NT2/D1 (cell line): ENCODE results near the gene PCDHGB1.
"Not testable (repeated sequence)": the region's sequence is repeated elsewhere in the genome, so short reads cannot be mapped to it uniquely, and the experiment has no call there.

Source experiments
- SUZ12 ChIP-seq: IDR thresholded peaks from 2 replicates; pipeline ENCODE4 v1.6.1; 2011; ENCODE audit not compliant: insufficient read length, insufficient read depth; ENCODE audit errors: extremely low read depth
- YY1 ChIP-seq: IDR thresholded peaks from 2 replicates; pipeline ENCODE4 v1.6.1; 2011; ENCODE audit not compliant: insufficient read length, insufficient read depth
- ZNF274 ChIP-seq: IDR thresholded peaks from 2 replicates; pipeline ENCODE4 v1.6.1; 2011; ENCODE audit warnings: mild to moderate bottlenecking, low read depth, low read length

DNA sequence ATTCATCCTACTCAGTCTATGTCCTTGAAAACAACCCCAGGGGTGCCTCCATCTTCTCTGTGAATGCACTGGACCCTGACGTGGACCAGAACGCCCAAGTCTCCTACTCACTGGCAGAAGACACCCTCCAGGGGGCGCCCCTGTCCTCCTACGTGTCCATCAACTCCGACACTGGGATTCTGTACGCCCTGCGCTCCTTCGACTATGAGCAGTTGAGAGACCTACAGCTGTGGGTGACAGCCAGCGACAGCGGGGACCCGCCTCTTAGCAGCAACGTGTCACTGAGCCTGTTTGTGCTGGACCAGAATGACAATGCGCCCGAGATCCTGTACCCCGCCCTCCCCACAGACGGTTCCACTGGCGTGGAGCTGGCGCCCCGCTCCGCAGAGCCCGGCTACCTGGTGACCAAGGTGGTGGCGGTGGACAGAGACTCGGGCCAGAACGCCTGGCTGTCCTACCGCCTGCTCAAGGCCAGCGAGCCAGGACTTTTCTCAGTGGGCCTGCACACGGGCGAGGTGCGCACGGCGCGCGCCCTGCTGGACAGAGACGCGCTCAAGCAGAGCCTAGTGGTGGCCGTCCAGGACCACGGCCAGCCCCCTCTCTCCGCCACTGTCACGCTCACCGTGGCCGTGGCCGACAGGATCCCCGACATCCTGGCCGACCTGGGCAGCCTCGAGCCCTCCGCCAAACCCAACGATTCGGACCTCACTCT is 25.7 kb downstream of the PCDHGB1 start:
- not testable (repeated sequence) for TF ChIP-seq SUZ12, YY1, ZNF274
